Right renal pelvis (tissue), 4 donors: Measurements from ENCODE around the gene KRTAP10-11. TPM values are rescaled to one million over a fixed set of nuclear protein-coding genes. Genes with fewer than 3 reads are reported as not detected.
"Not testable (repeated sequence)": the region's sequence is repeated elsewhere in the genome, so short reads cannot be mapped to it uniquely, and the experiment has no call there.

Source experiments
- DNase-seq, 4 donors: peaks; one replicate each; pipeline ENCODE4 v3.0.0-alpha.2; 2013; ENCODE audit warnings: low read depth in 4 of 4, low spot score in 3 of 4, missing footprints in 1 of 4
- polyA plus RNA-seq, 4 donors: library from polyadenylated mRNA; unstranded; fragments of 120-200 nt; gene quantifications; one replicate each; pipeline ENCODE4 v1.2.1, GENCODE V29; 2013; ENCODE audit not compliant: insufficient read length in 4 of 4

The KRTAP10-11 gene
- polyA plus RNA-seq, 4 donors, result not detected

- DNase-seq, result no peak
These were observed 31.2 kb upstream of the KRTAP10-11 start for GRCh38 chr21:44614961-44615391.

DNA sequence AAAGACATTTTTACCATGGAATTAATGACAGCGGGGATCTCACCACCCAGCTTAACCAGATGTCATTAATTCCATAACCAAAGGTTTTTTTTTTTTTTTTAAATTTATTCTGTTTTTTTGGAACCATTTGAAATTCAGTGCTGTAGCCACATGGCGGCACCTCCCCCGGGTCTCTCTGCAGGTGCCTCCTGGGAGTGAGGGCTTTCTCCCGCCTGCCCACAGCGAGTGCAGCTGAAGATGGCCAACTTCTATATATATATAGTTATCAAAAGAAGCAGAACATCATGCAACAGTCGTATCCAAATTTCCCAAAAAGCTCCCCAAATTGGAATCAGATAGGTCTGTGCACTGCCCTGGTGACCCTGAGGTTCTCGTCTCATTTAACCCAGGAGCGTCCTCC lies 30.7 kb upstream of the KRTAP10-11 start:
- no peak for DNase-seq

DNA sequence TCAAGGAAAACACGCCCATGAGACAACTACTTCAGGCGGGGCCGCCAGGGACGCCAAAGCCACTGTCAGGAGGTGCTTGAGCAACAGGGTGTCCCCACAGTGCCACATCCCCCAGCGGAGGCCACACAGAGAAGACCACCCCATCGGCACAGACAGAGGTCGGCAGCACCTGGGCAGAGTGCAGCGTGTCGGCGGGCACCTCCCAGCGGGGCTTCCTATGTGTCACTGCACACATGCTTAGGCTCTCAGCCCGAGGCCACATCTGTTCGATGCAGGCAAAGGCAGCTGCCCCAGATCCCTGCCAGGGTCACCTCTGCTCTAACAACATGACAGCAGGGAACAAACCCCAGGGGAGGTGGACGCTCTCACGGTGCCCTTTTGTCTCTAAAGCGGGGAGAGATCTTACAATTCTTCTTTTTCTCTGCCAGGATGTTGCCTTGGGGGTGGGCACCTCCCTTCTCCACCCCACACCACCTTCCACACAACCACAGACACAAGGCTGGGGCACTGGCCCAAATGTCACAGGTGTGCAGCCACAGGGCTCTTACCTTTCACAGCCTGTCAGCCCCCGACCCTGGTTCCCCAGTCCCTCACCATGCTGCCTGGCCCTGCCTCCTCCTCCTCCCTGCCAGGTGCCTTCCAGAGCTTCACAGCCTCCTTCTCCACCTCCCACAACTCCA lies 30.2 kb upstream of the KRTAP10-11 start:
- no peak for DNase-seq

- DNase-seq, result no peak
These were observed 29.7 kb upstream of the KRTAP10-11 start for GRCh38 chr21:44616591-44616926.

GRCh38 chr21:44617071-44617501 lies 29.1 kb upstream of the KRTAP10-11 start:
- DNase-seq, result no peak

- no peak for DNase-seq
These were observed 27.7 kb upstream of the KRTAP10-11 start for GRCh38 chr21:44618504-44618903.

- DNase-seq, result no peak
These were observed 27.3 kb upstream of the KRTAP10-11 start for GRCh38 chr21:44618909-44619308.

GRCh38 chr21:44619886-44620285 lies 26.3 kb upstream of the KRTAP10-11 start:
- no peak for DNase-seq

- DNase-seq, result no peak
These were observed 22.6 kb upstream of the KRTAP10-11 start for GRCh38 chr21:44623575-44623974.

DNA sequence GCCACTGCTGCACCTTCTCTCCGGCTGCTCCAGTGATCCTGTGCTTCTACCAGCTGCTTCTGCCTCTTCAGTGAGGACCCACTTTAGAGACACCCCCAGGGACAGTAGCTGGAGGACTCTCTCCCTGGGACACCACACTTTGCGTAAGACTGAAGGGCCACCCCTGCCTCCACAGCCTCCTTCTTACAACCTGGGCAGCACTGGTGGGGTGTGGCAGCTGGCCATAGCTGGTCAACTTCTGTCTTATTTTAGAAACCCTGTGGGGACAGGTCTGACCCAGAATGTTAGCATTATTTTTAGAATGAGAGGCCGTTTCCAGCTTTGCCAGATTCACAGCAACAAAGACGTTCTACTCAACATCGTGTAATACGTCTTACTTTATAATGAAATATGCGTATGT lies 20.5 kb upstream of the KRTAP10-11 start:
- DNase-seq, result no peak

DNA sequence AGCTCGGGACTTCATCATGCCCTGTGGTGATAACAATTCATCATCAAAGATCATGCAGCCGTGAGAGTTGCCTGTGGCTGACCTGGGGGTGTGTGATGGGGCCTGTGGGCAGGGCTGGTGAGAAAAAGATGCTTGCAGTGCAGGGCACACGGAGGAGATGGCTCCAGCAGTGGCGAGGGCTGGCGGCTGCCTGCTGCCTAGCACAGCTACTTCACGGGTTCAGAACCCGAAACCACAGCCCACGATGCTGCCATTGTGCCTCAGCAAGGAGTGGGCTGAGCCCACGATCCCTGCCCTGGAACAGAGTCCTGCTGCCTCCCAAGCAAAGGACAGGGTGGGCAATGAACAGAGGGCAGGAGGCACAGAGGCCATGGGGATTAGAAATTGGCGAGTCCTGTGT lies 20.0 kb upstream of the KRTAP10-11 start:
- no peak for DNase-seq

- no peak for DNase-seq
These were observed 19.5 kb upstream of the KRTAP10-11 start, which contains the start of gene KRTAP10-9 for GRCh38 chr21:44626673-44627143. Gene KRTAP10-9, plus strand, starts transcription at chr21:44627093. Its CDS starts 79 bp downstream, at chr21:44627172.

- DNase-seq, result not testable (repeated sequence)
These were observed 18.9 kb upstream of the KRTAP10-11 start for GRCh38 chr21:44627181-44627822.

GRCh38 chr21:44627831-44628233 lies 18.4 kb upstream of the KRTAP10-11 start:
- not testable (repeated sequence) for DNase-seq

DNA sequence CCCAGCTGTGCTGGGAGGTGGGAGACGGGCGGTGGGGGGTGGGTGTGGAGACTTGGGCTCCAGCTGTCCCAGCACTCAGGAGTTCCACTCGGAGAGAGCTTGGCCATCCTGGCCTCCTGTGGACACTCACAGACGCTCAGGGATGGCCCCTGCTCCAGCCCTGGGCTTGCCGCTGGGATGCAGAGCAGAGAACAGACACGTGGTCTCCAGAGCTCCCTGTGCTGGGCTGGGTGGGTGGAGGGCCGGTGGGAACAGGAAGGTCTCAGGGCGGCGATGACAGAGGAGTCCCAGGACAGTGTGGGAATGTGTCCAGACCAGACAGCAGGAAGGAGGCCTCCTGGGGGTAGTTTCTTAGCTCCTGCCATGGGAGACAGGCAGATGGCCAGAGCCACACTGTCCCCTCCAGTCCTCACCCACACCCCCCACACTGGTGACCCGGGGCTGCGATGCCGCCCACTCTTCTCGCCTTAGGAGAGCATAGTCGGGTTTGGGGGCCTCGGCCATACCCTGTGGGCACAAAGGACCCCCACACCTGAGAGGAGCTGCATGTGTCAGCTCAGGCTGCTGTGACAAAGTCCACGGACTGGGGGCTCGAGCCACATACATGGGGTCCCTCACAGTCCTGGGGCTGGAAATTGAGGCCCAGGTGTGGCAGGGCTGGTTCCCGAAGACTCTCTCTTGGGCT lies 17.4 kb upstream of the KRTAP10-11 start:
- DNase-seq, result no peak

DNA sequence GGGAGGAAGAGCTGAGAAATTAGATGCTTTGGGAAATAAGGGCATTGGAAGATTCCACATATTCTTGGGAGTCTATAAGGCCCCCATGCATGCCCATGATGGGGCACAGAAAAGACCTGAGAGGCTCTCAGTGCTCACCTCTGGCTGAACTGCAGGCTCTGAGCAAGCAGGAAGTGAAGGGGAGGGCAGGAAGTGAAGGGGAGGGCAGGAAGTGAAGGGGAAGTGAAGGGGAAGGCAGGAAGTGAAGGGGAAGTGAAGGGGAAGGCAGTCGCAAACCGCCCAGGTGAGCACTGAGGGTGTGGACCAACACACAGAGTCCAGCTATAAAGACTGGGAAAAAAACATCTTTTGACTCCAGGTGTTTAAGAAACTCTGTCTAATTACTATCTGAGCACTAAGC lies 15.8 kb upstream of the KRTAP10-11 start:
- no peak for DNase-seq

GRCh38 chr21:44632067-44632466 lies 14.1 kb upstream of the KRTAP10-11 start:
- no peak for DNase-seq

DNA sequence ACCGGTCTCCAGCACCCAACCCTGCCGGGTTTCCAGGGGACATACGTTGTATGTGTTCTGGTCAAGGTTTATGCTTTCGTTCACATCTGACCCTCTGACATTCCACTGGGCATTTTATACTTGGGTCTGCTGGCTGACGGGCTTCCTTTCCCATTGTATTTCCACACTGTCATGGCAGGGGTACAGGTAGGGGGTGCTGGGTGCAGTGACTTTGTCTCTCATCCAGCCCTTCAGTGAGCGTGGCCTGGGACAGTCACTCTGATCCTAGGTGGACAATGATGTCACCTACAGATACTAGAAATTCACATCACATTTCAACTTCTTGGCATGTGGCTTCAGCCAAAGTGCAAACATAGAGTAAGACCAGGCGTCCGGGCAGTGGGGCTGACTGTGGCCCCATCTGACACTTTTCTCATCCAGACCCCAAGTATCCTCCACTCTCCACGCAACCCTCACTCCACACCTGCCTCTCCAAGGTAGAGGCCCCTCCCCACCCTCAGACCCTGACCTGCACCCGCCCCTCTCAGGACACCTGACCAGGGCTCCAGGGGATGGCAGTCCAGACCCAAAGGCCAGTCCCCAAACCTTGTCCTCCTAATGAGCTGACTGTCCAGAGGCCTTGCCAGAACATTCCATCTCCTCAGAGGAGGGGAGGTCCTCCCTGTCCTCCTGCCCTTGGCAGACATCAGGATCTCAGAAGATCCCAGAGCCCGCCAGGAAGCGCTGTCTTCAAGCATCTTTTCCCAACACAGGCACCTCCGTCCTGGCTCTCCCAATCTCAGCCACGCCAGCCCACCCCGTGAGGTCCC lies 9.8 kb upstream of the KRTAP10-11 start:
- no peak for DNase-seq

DNA sequence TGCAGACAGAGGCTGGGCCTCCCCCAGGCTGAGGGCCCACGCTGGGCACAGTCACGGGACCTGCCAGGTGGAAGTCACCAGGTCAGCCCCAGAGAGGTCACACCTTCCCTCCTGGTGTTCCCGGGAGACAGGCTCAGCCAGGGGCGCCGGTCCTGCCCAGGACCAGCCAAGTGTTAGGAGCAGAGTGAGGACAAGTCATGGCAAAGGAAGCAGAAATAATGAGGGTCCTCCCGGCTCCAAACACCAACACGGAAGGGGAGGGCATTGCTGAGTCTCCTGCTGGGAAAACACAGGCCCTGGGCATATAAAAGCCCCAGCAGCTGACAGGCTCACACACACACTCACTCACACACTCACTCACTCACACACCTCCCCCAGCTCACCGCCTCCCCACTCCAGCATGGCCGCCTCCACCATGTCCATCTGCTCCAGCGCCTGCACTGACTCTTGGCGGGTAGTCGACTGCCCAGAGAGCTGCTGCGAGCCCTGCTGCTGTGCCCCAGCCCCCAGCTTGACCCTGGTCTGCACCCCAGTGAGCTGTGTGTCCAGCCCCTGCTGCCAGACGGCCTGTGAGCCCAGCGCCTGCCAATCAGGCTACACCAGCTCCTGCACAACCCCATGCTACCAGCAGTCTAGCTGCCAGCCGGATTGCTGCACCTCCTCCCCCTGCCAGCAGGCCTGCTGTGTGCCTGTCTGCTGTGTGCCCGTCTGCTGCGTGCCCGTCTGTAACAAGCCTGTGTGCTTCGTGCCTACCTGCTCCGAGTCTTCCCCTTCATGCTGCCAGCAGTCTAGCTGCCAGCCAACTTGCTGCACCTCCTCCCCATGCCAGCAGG lies 9.0 kb upstream of the KRTAP10-11 start, which contains the start of gene KRTAP10-10:
Gene KRTAP10-10, plus strand, starts transcription at position 339 of the 833 bp plus-strand sequence. Its CDS starts 62 bp downstream, at position 401.
- DNase-seq, result no peak
